HCT116 (cell line): ENCODE measurements around the gene HMGB3. TPM values are rescaled to one million over a fixed set of nuclear protein-coding genes. Genes with fewer than 3 reads are reported as not detected.

Source experiments
- ATAC-seq: fragments of 200-7000 bp; cut with Tn5 transposase; 2 replicates; pipeline ENCODE4 v1.9.1; 2020; ENCODE audit warnings: mild to moderate bottlenecking, moderate library complexity
- BruUV-seq: library from RNA; stranded (reverse); fragments of 400-500 nt; replicated peaks from 2 replicates; lab custom pipeline; 2021; lab: Mats Ljungman, UMichigan
- CTCF ChIA-PET: fragments of 300-600 bp; sonication (Branson Sonifier 250); formaldehyde crosslinking; loops from one replicate; lab custom pipeline; 2021; ENCODE audit warnings: antibody characterized with exemption; lab: Charles Lee
- POLR2A ChIA-PET: fragments of 300-600, 350-600 bp; sonication (Branson Sonifier 250); formaldehyde crosslinking; loops from one replicate; lab custom pipeline; 2021; ENCODE audit warnings: antibody characterized with exemption; lab: Charles Lee
- RAD21 ChIA-PET, 2 experiments: fragments of 300-600 bp; sonication (Branson Sonifier 250); formaldehyde crosslinking; loops; one replicate each; lab custom pipeline; 2023; ENCODE audit warnings: low total read pairs in 2 of 2; ENCODE audit not compliant: uncharacterized antibody in 2 of 2, unreplicated experiment in 2 of 2, low non-redundant PET in 1 of 2; lab: Charles Lee
- DNase-seq: peaks from one replicate; pipeline ENCODE4 v3.0.0-alpha.2; 2010; ENCODE audit warnings: low read depth, low spot score
- H2AFZ ChIP-seq: fragments of 200-600 bp; shearing (Covaris generic), sonication (generic); 2 replicates; pipeline ENCODE4 v1.6.1; 2017; ENCODE audit warnings: low read depth, mixed run types, mixed read lengths, antibody characterized with exemption, low read length; ENCODE audit not compliant: poor library complexity, severe bottlenecking
- H3K27ac ChIP-seq: 2 replicates; pipeline ENCODE4 v1.5.1; 2012; ENCODE audit warnings: low read depth, low read length
- H3K27me3 ChIP-seq: fragments of 200-600 bp; sonication (generic); 2 replicates; pipeline ENCODE4 v1.6.1; 2016; ENCODE audit warnings: mixed run types, low read length, mixed read lengths; ENCODE audit not compliant: insufficient read depth
- H3K36me3 ChIP-seq, 2 experiments: fragments of 200-500 bp in 1 of 2; fragments of 200-600 bp in 1 of 2; sonication (Bioruptor generic) in 1 of 2; sonication (generic) in 1 of 2; 2 replicates each; pipeline versions ENCODE4 v1.5.1 to v1.6.1; 2014 to 2016; ENCODE audit warnings: low read length in 2 of 2, inconsistent platforms in 1 of 2, mixed read lengths in 1 of 2, mixed run types in 1 of 2; ENCODE audit not compliant: insufficient read depth in 2 of 2, control insufficient read depth in 1 of 2
- H3K4me1 ChIP-seq, 2 experiments: fragments of 200-600 bp in 1 of 2; sonication (generic) in 1 of 2; 2 replicates each; pipeline versions ENCODE4 v1.5.1 to v1.6.1; 2012 to 2017; ENCODE audit warnings: low read length in 2 of 2, inconsistent platforms in 1 of 2, mild to moderate bottlenecking in 1 of 2, mixed read lengths in 1 of 2, mixed run types in 1 of 2, moderate library complexity in 1 of 2; ENCODE audit not compliant: insufficient read depth in 2 of 2, control insufficient read depth in 1 of 2
- H3K4me2 ChIP-seq: fragments of 200-600 bp; sonication (generic); 2 replicates; pipeline ENCODE4 v1.6.1; 2017; ENCODE audit warnings: mixed run types, low read length, mixed read lengths
- H3K4me3 ChIP-seq, 2 experiments: fragments of 200-600 bp in 1 of 2; sonication (generic) in 1 of 2; replicated peaks in 1 of 2; 2 replicates each; pipeline ENCODE4 v1.5.1; 2011 to 2016; ENCODE audit warnings: low read length in 2 of 2, control low read depth in 1 of 2, low read depth in 1 of 2, mild to moderate bottlenecking in 1 of 2, mixed read lengths in 1 of 2, mixed run types in 1 of 2
- H3K79me2 ChIP-seq: fragments of 200-600 bp; sonication (generic); 2 replicates; pipeline ENCODE4 v1.6.1; 2017; ENCODE audit warnings: mild to moderate bottlenecking, mixed run types, low read length, moderate library complexity, mixed read lengths; ENCODE audit not compliant: insufficient read depth
- H3K9ac ChIP-seq: fragments of 200-600 bp; sonication (generic); 2 replicates; pipeline ENCODE4 v1.6.1; 2016; ENCODE audit warnings: low read length, mixed read lengths
- H3K9me2 ChIP-seq: fragments of 200-600 bp; sonication (generic), shearing (Covaris generic); 2 replicates; pipeline ENCODE4 v1.6.1; 2017; ENCODE audit warnings: mixed run types, mild to moderate bottlenecking, moderate library complexity; ENCODE audit not compliant: insufficient read depth
- H3K9me3 ChIP-seq, 2 experiments: fragments of 200-500 bp in 1 of 2; fragments of 200-600 bp in 1 of 2; sonication (Bioruptor generic) in 1 of 2; sonication (generic) in 1 of 2; 2 replicates each; pipeline ENCODE4 v1.6.1; 2014 to 2017; ENCODE audit warnings: low read length in 2 of 2, mixed read lengths in 2 of 2, inconsistent platforms in 1 of 2, low read depth in 1 of 2, mild to moderate bottlenecking in 1 of 2, mixed run types in 1 of 2, moderate library complexity in 1 of 2; ENCODE audit not compliant: control insufficient read depth in 1 of 2, insufficient read depth in 1 of 2
- H4K20me1 ChIP-seq: fragments of 200-600 bp; sonication (generic), shearing (Covaris generic); 2 replicates; pipeline ENCODE4 v1.6.1; 2017; ENCODE audit warnings: mixed run types, mild to moderate bottlenecking, moderate library complexity; ENCODE audit not compliant: insufficient read depth
- CEBPB ChIP-seq: IDR thresholded peaks from 2 replicates; pipeline ENCODE4 v1.6.1; 2012; ENCODE audit warnings: low read depth
- EGR1 ChIP-seq: IDR thresholded peaks from 2 replicates; pipeline ENCODE4 v1.6.1; 2012; ENCODE audit warnings: low read depth
- EZH2 ChIP-seq: fragments of 200-600 bp; sonication (generic); IDR thresholded peaks from 2 replicates; pipeline ENCODE4 v1.6.1; 2017; ENCODE audit warnings: antibody characterized with exemption, mixed run types
- POLR2A ChIP-seq: IDR thresholded peaks from 2 replicates; pipeline ENCODE4 v1.7.0; 2011; ENCODE audit warnings: borderline replicate concordance; ENCODE audit not compliant: insufficient read depth, insufficient read length; ENCODE audit errors: extremely low read depth
- POLR2AphosphoS5 ChIP-seq: IDR thresholded peaks from 2 replicates; pipeline ENCODE4 v1.6.1; 2011; ENCODE audit warnings: mild to moderate bottlenecking, low read depth, low read length, moderate library complexity
- RAD21 ChIP-seq: IDR thresholded peaks from 2 replicates; pipeline ENCODE4 v1.6.1; 2012; ENCODE audit warnings: low read depth, mild to moderate bottlenecking
- SIN3A ChIP-seq: IDR thresholded peaks from 2 replicates; pipeline ENCODE4 v1.6.1; 2012; ENCODE audit warnings: low read depth
- SP1 ChIP-seq: IDR thresholded peaks from 2 replicates; pipeline ENCODE4 v1.6.1; 2012; ENCODE audit warnings: low read depth
- SRF ChIP-seq: IDR thresholded peaks from 2 replicates; pipeline ENCODE4 v1.6.1; 2012; ENCODE audit warnings: low read depth
- ZFX ChIP-seq: fragments of 450-650 bp; IDR thresholded peaks from 2 replicates; pipeline ENCODE4 v1.6.1; 2017
- ZNF274 ChIP-seq: fragments of 200-500 bp; sonication (Bioruptor generic); IDR thresholded peaks from 2 replicates; pipeline ENCODE4 v1.6.1; 2014; ENCODE audit warnings: mild to moderate bottlenecking, low read depth, low read length, inconsistent platforms
- intact Hi-C: fragments of 100-400 bp; cut with micrococcal nuclease; formaldehyde crosslinking; loops from 2 replicates; pipeline ENCODE4 v1.10.0; 2022
- total RNA-seq: library from RNA; stranded (reverse); gene quantifications from one replicate; pipeline ENCODE4 v1.2.1, GENCODE V29; 2021; ENCODE audit not compliant: unreplicated experiment
- TF ChIP-seq, protein P1 (sequence below): IDR thresholded peaks from 2 replicates; pipeline ENCODE4 v1.6.1; 2012
- TF ChIP-seq, protein P2 (sequence below): IDR thresholded peaks from 2 replicates; pipeline ENCODE4 v1.6.1; 2012
- TF ChIP-seq, protein P3 (sequence below): IDR thresholded peaks from 2 replicates; pipeline ENCODE4 v1.6.1; 2011; ENCODE audit warnings: mild to moderate bottlenecking, low read length, moderate library complexity; ENCODE audit not compliant: insufficient replicate concordance; ENCODE audit errors: extremely low read depth

Gene HMGB3
- total RNA-seq, 1 experiment from 2014 or later, result 116 TPM

DNA sequence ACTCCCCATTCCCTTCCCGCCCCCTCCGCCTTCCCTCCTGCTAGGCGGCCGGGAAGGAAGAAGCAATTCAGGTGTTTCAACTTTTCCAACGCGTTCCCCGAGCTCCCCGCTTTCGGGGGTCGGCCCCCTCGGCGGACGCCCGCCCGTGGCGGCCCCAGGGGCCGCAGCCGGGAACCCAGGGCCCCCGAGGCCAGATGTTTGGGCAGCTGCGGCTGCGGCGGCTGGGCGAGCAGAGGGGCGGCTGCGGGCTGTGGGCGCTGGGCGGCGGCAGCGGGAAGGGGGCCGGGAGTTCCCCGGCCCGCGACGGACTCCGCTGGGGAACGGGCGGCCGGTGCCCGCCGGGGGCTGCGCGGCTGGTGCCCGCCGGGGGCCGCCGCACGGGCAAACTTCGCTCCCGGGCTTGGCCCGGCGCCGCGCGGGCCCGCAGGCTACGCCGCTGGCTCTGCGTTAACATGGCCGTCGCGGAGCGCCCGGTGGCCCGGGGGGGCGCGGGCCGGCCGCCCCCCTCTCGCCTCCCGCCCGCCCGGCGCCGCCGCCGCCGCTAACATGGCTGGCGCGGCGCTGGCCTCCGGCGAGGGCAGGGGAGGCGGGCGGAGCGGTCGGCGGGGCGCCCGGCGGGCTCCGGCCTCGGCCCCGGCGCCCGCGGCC lies 510 bp downstream of the HMGB3 start:
- ATAC-seq (peak; percentile 10), DNase-seq (no peak)
- no peak overlapping the region for H2AFZ ChIP-seq
- no TSS peak for BruUV-seq
- ChIA-PET POLR2A (no interaction called here), RAD21 (no interaction called here)
- H3K9me3 ChIP-seq, result no peaks in the 10 kb centered on the region
- H3K9me2 ChIP-seq, result no peaks in the 10 kb centered on the region
- peak overlapping the region; percentile 75 for H3K9ac ChIP-seq
- no peaks in the 10 kb centered on the region for H3K27me3 ChIP-seq
- intact Hi-C loops, result loop anchor here (10.0 kb wide), 1 partner anchor 89 kb away; the partner anchor contains the start of gene CD99L2
- TF ChIP-seq ZFX (no peak), SIN3A (no peak), EZH2 (no peak), EGR1 (no peak)
- TF ChIP-seq, protein P1, sequence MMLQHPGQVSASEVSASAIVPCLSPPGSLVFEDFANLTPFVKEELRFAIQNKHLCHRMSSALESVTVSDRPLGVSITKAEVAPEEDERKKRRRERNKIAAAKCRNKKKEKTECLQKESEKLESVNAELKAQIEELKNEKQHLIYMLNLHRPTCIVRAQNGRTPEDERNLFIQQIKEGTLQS, result no peak
- TF ChIP-seq, all 23 proteins: peak for 0
- no peaks in the 10 kb centered on the region for H4K20me1 ChIP-seq
- peak overlapping the region; percentile 78 for H3K27ac ChIP-seq
- H3K4me2 ChIP-seq, result peak overlapping the region; percentile 40; the same call in 1 of the 2 replicates
- peak overlapping the region; percentile 39 to 56; a peak in 3 of 4 replicates for H3K4me3 ChIP-seq
- H3K79me2 ChIP-seq, result peaks cover 16% of the 10 kb centered on the region
- H3K4me1 ChIP-seq, result peaks cover 4 to 12% of the 10 kb centered on the region in 2 experiments; a peak in 3 of 4 replicates
- no peaks in the 10 kb centered on the region; a peak in 2 of 4 replicates for H3K36me3 ChIP-seq
- CTCF ChIA-PET, result no interaction called here

DNA sequence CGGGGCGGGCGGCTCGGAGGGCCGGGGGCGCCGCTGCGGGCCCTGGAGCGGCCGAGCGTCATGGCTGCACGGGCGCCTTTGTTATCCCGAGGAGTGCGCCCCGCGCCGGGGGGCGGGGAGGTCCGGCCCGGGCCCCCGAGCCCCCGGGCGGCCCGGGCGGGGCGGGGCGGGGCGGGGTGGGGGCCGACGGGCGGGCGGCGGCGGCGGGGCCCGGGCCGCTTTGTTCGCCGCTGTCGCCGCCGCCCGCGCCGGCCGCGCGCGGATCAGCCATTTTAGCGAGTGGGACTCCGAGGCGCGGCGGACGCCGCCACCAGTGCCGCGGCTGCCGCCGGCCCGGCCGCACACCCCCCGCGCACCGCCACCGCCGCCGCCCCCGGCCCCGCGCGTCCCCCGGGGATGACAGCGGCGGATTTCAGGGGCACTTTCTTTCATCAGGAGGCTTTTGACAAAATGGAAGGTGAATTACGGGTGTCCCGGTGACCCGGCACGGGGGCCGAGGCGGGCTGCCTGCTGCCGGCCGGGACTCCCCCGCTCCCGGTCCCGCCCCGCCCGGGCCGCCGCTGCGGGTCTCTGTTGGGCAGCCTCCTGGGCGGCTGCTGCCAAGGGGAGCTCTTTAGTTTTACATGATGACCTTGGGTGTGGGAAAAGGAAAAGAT lies 1.2 kb downstream of the HMGB3 start:
- H3K9me2 ChIP-seq, result no peaks in the 10 kb centered on the region
- DNase-seq, result no peak
- H3K9ac ChIP-seq, result peak overlapping the region; percentile 59
- ATAC-seq, result no peak; the same call in 1 of the 2 replicates
- no peaks in the 10 kb centered on the region for H3K27me3 ChIP-seq
- peak overlapping the region; percentile 46 to 59 for H3K4me3 ChIP-seq
- H2AFZ ChIP-seq, result no peak overlapping the region
- RAD21 ChIA-PET, result no interaction called here
- peaks cover 16% of the 10 kb centered on the region for H3K79me2 ChIP-seq
- H3K36me3 ChIP-seq, result no peaks in the 10 kb centered on the region; a peak in 2 of 4 replicates
- TF ChIP-seq ZNF274, result no peak
- TF ChIP-seq SIN3A, result no peak
- TF ChIP-seq RAD21, result no peak
- no peak for TF ChIP-seq SRF
- TF ChIP-seq POLR2AphosphoS5, result no peak
- no peak for TF ChIP-seq SP1
- TF ChIP-seq, protein P1, result no peak
- no peak for TF ChIP-seq CEBPB
- no peak for TF ChIP-seq POLR2A
- TF ChIP-seq, protein P2, sequence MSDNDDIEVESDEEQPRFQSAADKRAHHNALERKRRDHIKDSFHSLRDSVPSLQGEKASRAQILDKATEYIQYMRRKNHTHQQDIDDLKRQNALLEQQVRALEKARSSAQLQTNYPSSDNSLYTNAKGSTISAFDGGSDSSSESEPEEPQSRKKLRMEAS, result no peak
- TF ChIP-seq, protein P3, sequence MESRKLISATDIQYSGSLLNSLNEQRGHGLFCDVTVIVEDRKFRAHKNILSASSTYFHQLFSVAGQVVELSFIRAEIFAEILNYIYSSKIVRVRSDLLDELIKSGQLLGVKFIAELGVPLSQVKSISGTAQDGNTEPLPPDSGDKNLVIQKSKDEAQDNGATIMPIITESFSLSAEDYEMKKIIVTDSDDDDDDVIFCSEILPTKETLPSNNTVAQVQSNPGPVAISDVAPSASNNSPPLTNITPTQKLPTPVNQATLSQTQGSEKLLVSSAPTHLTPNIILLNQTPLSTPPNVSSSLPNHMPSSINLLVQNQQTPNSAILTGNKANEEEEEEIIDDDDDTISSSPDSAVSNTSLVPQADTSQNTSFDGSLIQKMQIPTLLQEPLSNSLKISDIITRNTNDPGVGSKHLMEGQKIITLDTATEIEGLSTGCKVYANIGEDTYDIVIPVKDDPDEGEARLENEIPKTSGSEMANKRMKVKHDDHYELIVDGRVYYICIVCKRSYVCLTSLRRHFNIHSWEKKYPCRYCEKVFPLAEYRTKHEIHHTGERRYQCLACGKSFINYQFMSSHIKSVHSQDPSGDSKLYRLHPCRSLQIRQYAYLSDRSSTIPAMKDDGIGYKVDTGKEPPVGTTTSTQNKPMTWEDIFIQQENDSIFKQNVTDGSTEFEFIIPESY, result no peak
- H3K4me2 ChIP-seq, result peak overlapping the region; percentile 63
- no peaks in the 10 kb centered on the region for H4K20me1 ChIP-seq
- CTCF ChIA-PET, result no interaction called here
- intact Hi-C loops, result loop anchor here (10.0 kb wide), 1 partner anchor 89 kb away; the partner anchor contains the start of gene CD99L2
- H3K9me3 ChIP-seq, result no peaks in the 10 kb centered on the region
- POLR2A ChIA-PET, result no interaction called here
- H3K4me1 ChIP-seq, result peaks cover 4 to 12% of the 10 kb centered on the region in 2 experiments; a peak in 3 of 4 replicates
- H3K27ac ChIP-seq, result peak overlapping the region; percentile 78; the same call in 1 of the 2 replicates
- no TSS peak for BruUV-seq
